ENCODE measurements around the gene TUBB4A.
A peak's percentile ranks its signal among the peaks of the same experiment; 100 is the strongest.
"Not testable (repeated sequence)": the region's sequence is repeated elsewhere in the genome, so short reads cannot be mapped to it uniquely, and the experiment has no call there.

Gene TUBB4A

DNA sequence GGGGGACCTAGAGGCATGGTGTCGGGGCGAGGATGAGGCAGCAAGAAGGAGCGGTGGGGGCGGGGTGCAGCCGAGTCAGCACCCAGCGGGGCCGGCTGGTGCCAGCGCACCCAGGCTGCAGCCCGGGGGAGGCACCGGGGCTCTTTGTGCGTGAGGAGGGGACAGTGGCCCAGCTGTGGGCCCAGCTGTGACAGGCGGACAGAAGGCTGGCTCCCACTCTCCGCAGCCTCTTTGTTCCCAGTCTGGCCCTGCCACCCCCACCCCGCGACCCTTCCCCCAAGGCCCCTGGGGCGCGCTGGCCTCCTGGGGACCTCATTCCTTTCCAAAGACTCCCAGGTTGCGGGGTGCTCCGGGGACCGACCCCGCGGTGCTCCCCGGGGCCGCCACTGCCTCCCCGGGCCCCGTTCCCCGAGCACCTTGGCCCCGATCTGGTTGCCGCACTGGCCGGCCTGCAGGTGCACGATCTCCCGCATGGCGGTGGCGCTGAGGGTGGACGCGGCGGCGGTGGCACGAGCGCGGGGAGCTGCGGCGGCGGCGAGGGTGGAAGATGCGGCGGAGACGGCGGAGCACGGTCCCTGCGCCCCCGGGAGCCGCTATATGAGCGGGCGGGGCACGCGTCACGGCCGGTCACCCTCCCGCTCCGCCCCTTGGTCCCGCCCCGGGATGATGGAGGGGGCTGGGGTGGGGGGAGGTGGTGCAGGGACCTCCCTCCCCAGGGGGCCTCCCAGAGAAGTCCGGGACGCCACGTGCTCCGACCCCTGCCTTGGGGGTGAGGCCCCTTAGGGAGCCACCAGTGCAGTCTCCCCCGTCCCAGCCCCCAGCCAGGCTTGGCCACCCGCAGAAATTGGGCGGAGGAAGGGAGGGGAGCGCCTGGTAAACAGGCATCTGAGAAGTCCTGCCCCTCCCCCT, at the start of gene TUBB4A:
TUBB4A (minus strand) TSS at position 570 of the 909 bp plus-strand sequence; CDS start at position 473, 97 bp downstream.
- no peak for DNase-seq (ENCODE audit: low spot score)

- DNase-seq (ENCODE audit: low spot score) = no peak
These were observed 49.0 kb upstream of the TUBB4A start for GRCh38 chr19:6551091-6551490.

- not testable (repeated sequence) for DNase-seq (ENCODE audit: low spot score)
These were observed 48.6 kb upstream of the TUBB4A start for GRCh38 chr19:6550679-6551078.

DNA sequence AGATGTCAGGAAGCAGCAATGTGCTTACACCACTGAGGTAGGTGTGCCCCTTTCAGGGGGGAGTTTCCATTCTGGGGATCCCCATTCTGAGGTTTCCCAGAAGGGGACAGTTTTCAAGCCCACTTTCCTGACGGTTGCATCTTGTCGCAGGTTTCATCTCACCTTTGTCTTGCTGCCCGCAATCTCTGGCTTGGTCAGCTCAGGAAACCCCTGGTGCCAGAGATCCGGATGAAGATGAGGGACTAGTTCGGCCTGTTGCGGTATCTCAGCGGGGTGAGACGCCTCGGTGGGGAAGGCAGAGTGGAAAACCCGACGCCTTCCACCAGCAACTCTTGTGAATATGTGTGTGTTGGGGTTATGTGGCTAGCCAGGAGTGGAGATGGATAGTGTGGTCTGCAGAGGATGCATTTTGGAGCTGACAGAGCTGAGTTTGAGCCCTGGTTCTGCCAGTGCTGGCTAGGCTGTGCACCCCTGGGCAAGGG, 41.8 kb upstream of the TUBB4A start:
- no peak for DNase-seq (ENCODE audit: low spot score)

GRCh38 chr19:6540918-6541689, 39.0 kb upstream of the TUBB4A start:
- DNase-seq (ENCODE audit: low spot score) = no peak

- DNase-seq (ENCODE audit: low spot score) = no peak
These were observed 37.4 kb upstream of the TUBB4A start for GRCh38 chr19:6539514-6539913.

GRCh38 chr19:6535558-6536137, 33.5 kb upstream of the TUBB4A start:
- no peak for DNase-seq (ENCODE audit: low spot score)

GRCh38 chr19:6534451-6535093, 32.5 kb upstream of the TUBB4A start:
- DNase-seq (ENCODE audit: low spot score) = no peak

- DNase-seq (ENCODE audit: low spot score) = no peak
These were observed 31.8 kb upstream of the TUBB4A start for GRCh38 chr19:6533746-6534418.

DNA sequence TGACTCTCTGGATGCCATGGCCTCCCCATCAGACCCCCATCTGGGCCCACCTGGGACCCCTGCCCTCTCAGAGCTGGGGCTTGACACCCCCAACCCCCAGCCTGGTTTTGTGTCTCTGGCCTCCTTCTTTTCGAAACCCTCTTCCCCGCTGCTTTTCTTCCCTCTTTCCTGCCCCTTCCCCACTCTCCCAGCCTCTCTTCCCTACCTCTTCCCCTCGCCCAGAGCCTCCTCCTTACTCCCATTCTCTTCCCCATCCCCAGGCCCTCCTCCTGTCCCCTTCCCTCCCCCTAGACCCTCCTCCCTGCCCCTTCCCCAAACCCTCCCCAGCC, 30.9 kb upstream of the TUBB4A start:
- DNase-seq (ENCODE audit: low spot score) = no peak

- DNase-seq (ENCODE audit: low spot score) = no peak
These were observed 30.3 kb upstream of the TUBB4A start for GRCh38 chr19:6532244-6532999.

DNA sequence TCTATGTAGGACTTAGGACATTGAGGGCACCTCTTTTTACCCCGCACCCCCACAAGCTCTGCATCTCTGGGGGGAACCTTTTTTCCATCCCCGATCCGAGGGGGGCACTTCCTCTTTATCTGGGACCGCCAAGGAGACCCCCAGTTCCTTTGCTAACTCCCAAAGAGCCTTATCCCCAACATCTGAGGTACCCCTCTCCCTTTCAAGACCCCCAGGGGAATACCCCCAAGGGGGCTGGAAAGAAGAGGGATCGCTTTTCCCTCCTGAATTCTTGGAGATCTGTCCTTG, 29.8 kb upstream of the TUBB4A start:
- no peak for DNase-seq (ENCODE audit: low spot score)

DNA sequence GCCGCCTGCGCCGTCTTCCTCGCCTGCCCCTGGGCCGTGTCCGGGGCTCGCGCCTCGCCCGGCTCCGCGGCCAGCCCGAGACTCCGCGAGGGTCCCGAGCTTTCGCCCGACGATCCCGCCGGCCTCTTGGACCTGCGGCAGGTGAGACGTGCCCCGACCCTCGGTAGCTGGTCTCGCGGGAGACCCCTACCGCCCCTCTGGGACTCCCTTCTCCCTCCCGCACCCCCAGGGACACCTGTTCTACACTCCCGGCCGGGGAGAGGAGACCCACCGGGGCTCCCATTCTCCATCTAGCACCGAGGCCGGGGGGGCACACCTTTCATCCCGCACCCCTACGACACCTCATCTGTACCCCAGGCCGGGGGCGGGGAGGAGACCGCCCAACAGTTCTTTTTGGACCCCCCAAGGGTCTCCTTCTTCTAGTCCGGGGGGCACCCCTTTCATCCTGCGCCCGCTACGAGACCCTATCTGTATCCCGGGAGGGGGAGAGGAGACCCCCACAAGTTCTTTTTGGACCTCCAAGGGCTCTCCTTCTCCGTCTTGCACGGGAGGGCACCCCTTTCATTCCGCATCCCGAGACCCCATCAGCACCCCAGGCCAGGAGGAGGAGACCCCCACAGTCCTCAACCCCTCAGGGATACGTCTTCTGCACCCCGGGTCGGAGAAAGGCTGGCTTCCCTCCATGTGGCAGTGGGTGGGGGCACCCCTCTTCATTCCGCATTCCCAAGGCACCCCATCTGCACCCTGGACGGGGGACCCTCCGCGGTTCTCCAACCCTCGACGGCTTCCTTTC, 29.2 kb upstream of the TUBB4A start:
- DNase-seq (ENCODE audit: low spot score) = no peak

GRCh38 chr19:6530386-6531162, 28.5 kb upstream of the TUBB4A start, which contains the start of gene TNFSF9:
TSS of gene TNFSF9 (plus strand) at chr19:6531026. CDS start at chr19:6531037, 11 bp downstream.
- DNase-seq (ENCODE audit: low spot score) = peak; percentile 99

DNA sequence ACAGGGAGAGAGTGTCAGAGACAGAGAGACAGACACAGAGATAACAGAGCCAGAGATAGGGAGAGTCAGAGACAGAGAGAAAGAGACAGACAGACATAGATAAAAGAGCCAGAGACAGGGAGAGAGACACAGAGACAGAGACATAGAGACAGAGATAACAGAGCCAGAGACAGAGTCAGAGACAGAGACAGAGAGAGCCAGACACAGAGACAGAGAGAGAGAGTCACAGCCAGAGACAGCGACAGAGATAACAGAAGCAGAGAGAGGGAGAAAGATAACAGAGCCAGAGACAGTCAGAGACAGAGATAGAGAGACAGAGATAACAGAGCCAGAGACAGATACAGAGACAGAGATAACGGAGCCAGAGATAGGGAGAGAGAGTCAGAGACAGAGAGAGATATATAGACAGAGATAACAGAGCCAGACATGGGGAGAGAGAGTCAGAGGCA, 27.9 kb upstream of the TUBB4A start:
- DNase-seq (ENCODE audit: low spot score) = no peak

- DNase-seq (ENCODE audit: low spot score) = no peak
These were observed 27.2 kb upstream of the TUBB4A start for GRCh38 chr19:6529351-6529750.

DNA sequence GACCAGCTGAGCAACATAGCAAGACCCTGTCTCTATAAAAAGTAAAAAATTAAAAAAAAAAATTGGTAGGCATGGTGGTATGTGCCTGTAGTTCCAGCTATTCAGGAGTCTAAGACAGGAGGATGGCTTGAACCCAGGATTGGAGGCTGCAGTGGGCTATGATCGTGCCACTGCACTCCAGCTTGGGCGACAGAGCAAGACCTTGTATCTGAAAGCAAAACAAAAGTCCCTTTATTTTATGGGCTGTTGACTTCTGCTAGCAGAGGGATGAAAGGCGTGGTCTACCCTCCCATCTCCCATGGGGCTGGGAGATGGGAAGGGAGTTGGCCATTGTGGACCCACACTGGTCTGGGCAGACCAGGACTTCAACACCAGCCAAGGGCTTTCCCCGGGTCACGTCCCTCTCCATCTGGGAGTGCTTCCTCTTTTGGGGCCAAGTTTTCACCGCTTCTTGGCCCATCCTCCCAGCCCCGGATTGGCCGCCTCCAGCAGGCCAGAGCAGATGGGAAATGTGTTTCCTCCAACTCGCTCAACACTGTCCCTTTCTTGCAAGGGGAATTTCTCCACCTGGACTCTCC, 26.5 kb upstream of the TUBB4A start:
- DNase-seq (ENCODE audit: low spot score) = peak; percentile 91

DNA sequence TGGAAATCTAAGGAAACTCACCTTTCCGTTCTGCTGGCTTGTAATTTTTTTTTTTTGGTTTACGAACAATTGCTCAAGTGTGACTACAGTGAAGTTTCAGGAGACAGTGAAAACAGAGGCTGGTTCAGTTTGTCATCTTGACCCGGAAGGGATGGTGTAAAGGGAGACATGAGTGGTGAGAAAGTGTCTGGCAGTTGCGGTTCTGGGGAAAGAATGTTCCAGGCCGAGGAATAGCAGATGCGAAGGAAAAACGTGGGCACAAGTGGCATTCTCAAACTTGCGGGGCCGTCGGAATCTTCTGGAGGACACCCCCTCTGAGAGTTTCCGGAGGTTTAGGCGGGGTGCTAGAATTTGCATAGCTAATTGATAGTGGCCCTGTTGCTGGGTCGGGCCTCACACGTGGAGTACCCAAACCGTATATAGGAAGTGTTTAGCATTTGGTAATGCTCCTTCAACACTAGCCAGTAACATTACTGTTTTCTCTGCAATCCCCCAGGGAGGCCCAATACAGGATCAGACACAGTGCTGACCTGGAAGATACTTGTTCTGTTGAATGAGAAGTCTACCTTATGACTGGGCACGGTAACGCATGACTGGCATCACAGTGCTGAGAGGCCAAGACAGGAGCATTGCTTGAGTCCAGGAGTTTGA, 25.9 kb upstream of the TUBB4A start:
- no peak for DNase-seq (ENCODE audit: low spot score)

All from COLO829 (cell line).